Peyer's patch (tissue), 4 donors: ENCODE measurements around the gene CARMIL3.

Source experiments
- POLR2A ChIP-seq, 2 donors: fragments of 450-650 bp; IDR thresholded peaks; one replicate each; pipeline ENCODE4 v1.5.1; 2017; ENCODE audit warnings: antibody characterized with exemption in 2 of 2, mild to moderate bottlenecking in 2 of 2, moderate library complexity in 2 of 2
- TF ChIP-seq, protein P1 (sequence below), 6 experiments: fragments of 450-650 bp in 4 of 6; fragments of 200-600 bp in 2 of 6; sonication (generic) in 1 of 6; IDR thresholded peaks; one replicate each; pipeline ENCODE4 v1.5.1; 2017 to 2019; ENCODE audit warnings: antibody characterized with exemption in 6 of 6, mild to moderate bottlenecking in 3 of 6, moderate library complexity in 1 of 6

DNA sequence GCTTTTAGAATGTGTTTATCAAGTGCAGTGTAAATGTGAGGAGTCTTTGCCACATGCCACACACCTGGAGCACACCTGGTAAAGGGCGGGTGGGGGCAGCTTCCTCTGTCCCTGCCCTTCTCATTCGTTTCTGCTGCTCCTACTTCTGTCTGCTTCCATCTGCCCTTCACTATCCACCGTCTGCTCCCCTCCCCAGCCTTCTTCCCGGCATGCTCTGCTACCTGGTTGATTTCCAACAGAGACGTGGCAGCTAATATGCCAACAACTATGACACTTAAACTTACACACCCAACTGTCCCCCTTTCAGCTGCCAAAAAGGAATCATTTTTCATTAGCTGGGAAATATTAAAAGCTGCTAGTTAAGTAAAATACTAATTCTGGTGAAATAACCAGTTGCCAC, 9.1 kb upstream of the CARMIL3 start:
- TF ChIP-seq, protein P1, sequence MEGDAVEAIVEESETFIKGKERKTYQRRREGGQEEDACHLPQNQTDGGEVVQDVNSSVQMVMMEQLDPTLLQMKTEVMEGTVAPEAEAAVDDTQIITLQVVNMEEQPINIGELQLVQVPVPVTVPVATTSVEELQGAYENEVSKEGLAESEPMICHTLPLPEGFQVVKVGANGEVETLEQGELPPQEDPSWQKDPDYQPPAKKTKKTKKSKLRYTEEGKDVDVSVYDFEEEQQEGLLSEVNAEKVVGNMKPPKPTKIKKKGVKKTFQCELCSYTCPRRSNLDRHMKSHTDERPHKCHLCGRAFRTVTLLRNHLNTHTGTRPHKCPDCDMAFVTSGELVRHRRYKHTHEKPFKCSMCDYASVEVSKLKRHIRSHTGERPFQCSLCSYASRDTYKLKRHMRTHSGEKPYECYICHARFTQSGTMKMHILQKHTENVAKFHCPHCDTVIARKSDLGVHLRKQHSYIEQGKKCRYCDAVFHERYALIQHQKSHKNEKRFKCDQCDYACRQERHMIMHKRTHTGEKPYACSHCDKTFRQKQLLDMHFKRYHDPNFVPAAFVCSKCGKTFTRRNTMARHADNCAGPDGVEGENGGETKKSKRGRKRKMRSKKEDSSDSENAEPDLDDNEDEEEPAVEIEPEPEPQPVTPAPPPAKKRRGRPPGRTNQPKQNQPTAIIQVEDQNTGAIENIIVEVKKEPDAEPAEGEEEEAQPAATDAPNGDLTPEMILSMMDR (IDR thresholded peaks at IDR 0.05): no peak
- no peak for TF ChIP-seq POLR2A (IDR thresholded peaks at IDR 0.05)
